HG02973 (cell line): ENCODE data around the gene SYNE2.
"Not testable (repeated sequence)": the region's sequence is repeated elsewhere in the genome, so short reads cannot be mapped to it uniquely, and the experiment has no call there.

Source experiments
- ATAC-seq: cut with Tn5 transposase; IDR thresholded peaks from one replicate; pipeline ENCODE4 v1.9.1; 2021; ENCODE audit warnings: moderate library complexity; ENCODE audit not compliant: unreplicated experiment

Gene SYNE2

DNA sequence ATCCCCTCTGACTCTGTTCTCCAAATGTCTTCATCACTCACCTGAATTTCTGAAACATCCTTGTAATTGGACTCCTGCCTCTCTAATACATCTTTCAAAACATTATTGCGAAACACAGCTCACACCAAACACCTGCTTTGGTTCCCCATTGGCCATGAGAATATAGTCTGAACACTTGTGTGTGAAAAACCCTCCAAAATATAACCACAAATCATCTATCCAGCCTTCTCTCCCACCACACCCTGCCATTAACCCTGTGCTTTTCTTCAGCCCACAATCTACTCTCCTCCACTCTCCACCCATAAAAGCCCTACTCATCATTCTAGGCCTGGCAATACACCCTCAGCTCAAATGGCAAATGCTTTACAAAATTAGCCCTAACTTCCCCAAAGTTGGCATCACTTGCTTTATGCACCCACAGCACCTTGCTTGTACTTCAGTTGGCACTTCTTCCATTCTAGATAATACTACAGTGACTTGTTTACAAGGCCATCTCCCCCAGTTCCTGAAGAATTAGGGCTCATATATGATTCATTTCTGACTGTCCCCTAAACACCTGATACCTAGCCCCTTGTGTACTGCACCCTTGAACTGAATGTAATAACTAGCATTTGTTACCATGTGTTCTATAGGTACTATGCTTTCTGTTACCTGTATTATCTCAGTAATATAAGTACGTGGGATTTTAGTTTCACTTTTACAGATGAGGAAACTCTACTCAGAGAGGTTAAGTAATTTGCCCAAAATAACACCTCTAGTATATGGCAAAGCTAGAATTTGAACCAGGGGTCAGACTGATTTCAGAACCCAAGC lies 17.3 kb downstream of the SYNE2 start:
- ATAC-seq = peak; percentile 54

- not testable (repeated sequence) for ATAC-seq
These were observed 17.9 kb downstream of the SYNE2 start for GRCh38 chr14:63870753-63871037.

GRCh38 chr14:63874223-63874622 lies 21.4 kb downstream of the SYNE2 start:
- no peak for ATAC-seq

- ATAC-seq = no peak
These were observed 22.5 kb downstream of the SYNE2 start for GRCh38 chr14:63875311-63875710.

GRCh38 chr14:63877550-63877939 lies 24.7 kb downstream of the SYNE2 start:
- no peak for ATAC-seq

- ATAC-seq = no peak
These were observed 25.2 kb downstream of the SYNE2 start for GRCh38 chr14:63878052-63878451.

DNA sequence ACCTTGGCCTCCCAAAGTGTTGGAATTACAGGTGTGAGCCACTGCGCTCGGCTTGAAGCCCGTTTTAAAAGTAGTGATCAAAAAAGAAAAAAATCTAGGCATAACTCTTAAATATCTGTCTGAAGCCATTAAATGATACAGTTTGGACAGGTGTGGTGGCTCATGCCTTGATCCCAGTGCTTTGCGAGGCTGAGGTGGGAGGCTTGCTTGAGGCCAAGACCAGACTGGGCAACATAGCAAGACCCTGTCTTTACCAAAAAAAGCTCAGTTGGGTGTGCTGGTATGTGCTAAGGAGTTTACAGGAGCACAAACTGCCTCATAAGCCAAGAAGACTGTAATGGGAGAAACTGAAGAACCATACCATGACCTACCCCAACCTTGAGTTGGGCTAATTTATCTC lies 26.0 kb downstream of the SYNE2 start:
- ATAC-seq = no peak

DNA sequence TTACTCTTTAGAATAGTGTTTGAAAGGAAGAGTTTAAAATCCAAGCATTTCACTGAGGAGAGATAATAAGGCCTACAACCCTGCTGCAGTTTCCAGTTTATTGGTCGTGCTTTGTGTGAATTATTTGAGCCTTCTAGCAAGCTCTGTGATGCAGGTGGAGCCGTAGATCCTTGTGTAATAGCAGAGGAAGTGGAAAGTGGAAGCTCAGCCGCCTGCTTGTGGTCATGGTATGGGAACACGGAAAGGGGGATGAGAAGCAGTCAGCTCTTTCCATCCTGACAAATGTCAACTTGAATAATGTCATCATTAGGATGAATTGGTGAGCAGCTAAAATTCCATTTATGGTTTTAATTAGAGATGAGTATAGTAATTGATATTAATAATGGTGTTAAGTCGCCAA lies 29.1 kb downstream of the SYNE2 start:
- no peak for ATAC-seq

DNA sequence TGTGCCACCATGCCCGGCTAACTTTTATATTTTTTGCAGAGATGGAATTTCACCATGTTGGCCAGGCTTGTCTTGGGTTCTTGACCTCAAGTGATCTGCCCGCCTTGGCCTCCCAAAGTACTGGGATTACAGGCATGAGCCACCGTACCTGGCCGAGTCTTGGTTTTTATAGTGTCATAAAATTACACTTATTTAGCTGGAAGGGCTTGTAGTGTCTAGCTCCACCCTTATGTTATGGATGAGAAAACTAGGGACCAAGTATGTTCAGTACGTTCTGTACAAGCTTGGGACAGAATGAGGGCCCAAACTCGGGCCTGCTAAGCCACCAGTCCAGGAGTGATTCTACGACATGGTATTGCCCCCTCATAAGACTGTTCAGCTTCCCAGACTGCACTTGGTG lies 35.1 kb downstream of the SYNE2 start:
- no peak for ATAC-seq

- ATAC-seq = no peak
These were observed 37.7 kb downstream of the SYNE2 start for GRCh38 chr14:63890553-63890952.

GRCh38 chr14:63891148-63891975 lies 38.6 kb downstream of the SYNE2 start:
- ATAC-seq = no peak

DNA sequence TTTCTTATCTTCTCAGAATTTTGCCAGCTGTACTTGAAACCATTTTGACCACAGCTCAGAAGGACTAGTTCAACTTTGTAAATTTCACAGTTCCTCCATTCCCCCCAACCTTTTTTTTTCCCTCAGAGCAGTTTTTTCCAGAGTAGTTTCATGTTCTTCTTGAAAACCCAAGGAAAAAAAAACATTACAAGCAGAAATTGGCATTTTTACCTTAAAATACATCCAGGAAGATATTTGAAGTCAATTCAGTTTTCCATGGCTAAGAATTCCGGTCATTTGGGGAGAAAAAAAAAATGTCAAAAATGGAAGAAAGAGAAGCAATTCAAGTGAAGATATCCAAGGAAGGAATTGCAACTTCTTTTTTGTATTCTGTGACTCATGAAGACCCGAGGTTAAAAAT lies 39.5 kb downstream of the SYNE2 start:
- no peak for ATAC-seq

GRCh38 chr14:63893701-63894458 lies 41.1 kb downstream of the SYNE2 start:
- ATAC-seq = no peak

DNA sequence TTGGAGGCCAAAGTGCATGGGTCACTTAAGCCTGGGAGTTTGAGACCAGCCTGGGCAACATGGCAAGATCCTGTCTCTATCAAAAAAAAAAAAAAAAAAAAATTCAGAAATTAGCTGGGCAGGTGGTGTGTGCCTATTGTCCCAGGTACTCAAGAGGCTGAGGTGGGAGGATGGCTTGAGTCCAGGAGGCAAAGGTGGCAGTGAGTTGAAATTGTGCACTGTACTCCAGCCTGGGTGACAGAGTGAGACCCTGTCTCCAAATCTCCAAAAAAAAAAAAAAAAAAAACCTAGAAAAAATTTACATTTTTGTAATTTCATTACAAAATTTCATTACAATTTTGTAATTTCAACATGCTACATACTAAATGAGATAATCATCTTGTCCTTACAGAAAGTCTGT lies 42.7 kb downstream of the SYNE2 start:
- ATAC-seq = no peak

- ATAC-seq = no peak
These were observed 43.5 kb downstream of the SYNE2 start for GRCh38 chr14:63896278-63896720.

DNA sequence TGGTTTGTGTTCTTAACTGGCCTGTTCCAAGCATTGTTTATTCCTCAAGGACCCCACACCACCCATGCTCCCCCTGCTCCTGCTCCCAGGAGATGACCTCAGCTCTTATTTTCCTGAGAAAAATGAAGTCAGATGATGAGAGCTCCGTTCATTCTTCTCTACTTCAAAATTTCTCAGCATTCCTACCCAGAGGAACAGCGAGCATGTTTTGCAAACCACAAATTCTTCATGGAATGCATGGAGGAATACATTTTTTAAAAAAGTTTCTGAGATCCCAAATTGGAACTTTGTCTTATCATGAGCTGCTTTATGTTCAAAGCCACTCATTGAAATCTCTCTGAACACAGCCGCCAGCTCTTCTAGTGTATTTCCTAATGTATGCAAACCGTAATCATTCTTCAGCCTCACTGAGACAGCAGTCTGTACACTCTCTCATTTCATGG lies 44.9 kb downstream of the SYNE2 start:
- no peak for ATAC-seq

DNA sequence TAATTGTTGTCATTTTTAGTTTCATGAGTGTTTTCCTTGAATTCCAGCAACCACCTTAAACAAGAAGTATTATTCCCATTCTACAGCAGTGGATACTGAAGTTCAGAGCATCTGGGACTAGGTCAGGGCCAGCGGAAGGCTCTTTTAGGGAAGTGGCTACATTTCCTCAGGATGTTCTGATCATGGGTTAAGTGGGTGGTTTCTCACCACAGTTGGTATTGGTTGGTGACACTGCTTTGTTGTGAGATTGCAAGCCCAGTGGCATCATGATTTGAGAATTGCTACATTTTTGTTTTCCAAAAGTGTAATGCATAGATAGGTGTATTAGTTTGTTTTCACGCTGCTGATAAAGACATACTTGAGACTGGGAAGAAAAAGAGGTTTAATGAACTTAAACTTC lies 47.1 kb downstream of the SYNE2 start:
- no peak for ATAC-seq

GRCh38 chr14:63901434-63902085 lies 48.8 kb downstream of the SYNE2 start:
- ATAC-seq = no peak

- ATAC-seq = no peak
These were observed 49.7 kb downstream of the SYNE2 start for GRCh38 chr14:63902375-63902976.

- ATAC-seq = no peak
These were observed 51.9 kb downstream of the SYNE2 start for GRCh38 chr14:63904724-63905123.

GRCh38 chr14:63905370-63905769 lies 52.6 kb downstream of the SYNE2 start:
- no peak for ATAC-seq
